NCI-H226 (cell line): ENCODE measurements around the gene DIS3L2.

Source experiments
- DNase-seq: peaks from one replicate; pipeline ENCODE4 v3.0.0-alpha.2; 2015

Gene DIS3L2

GRCh38 chr2:232200195-232200594, 238.7 kb downstream of the DIS3L2 start:
- DNase-seq = no peak

- DNase-seq = no peak
Measured at GRCh38 chr2:232203166-232203891, 241.8 kb downstream of the DIS3L2 start.

- no peak for DNase-seq
Measured at GRCh38 chr2:232203936-232204335, 242.4 kb downstream of the DIS3L2 start.

- no peak for DNase-seq
Measured at GRCh38 chr2:232204457-232204931, 243.0 kb downstream of the DIS3L2 start.

GRCh38 chr2:232207174-232207573, 245.7 kb downstream of the DIS3L2 start:
- DNase-seq = peak; percentile 2

- DNase-seq = no peak
Measured at GRCh38 chr2:232210306-232210705, 248.8 kb downstream of the DIS3L2 start.

GRCh38 chr2:232211743-232212686, 250.5 kb downstream of the DIS3L2 start:
- DNase-seq = no peak

- DNase-seq = no peak
Measured at GRCh38 chr2:232213176-232213575, 251.7 kb downstream of the DIS3L2 start.

- DNase-seq = peak; percentile 28
Measured at GRCh38 chr2:232214053-232214452, 252.5 kb downstream of the DIS3L2 start.

GRCh38 chr2:232216028-232216427, 254.5 kb downstream of the DIS3L2 start:
- DNase-seq = no peak

- no peak for DNase-seq
Measured at GRCh38 chr2:232218778-232219495, 257.4 kb downstream of the DIS3L2 start.

GRCh38 chr2:232219496-232219870, 258.0 kb downstream of the DIS3L2 start:
- DNase-seq = no peak

GRCh38 chr2:232219932-232220331, 258.4 kb downstream of the DIS3L2 start:
- DNase-seq = no peak

GRCh38 chr2:232225429-232225828, 263.9 kb downstream of the DIS3L2 start:
- DNase-seq = no peak

- DNase-seq = no peak
Measured at GRCh38 chr2:232225895-232226294, 264.4 kb downstream of the DIS3L2 start.

GRCh38 chr2:232228332-232228731, 266.8 kb downstream of the DIS3L2 start:
- no peak for DNase-seq

- peak; percentile 3 for DNase-seq
Measured at GRCh38 chr2:232228971-232229894, 267.7 kb downstream of the DIS3L2 start.

GRCh38 chr2:232229911-232230310, 268.4 kb downstream of the DIS3L2 start:
- DNase-seq = no peak

- no peak for DNase-seq
Measured at GRCh38 chr2:232230560-232230959, 269.0 kb downstream of the DIS3L2 start.

GRCh38 chr2:232231554-232231953, 270.0 kb downstream of the DIS3L2 start:
- no peak for DNase-seq

GRCh38 chr2:232232915-232233314, 271.4 kb downstream of the DIS3L2 start:
- no peak for DNase-seq
